ENCODE data around the gene EML3. TPM values are rescaled to one million over a fixed set of nuclear protein-coding genes. Genes with fewer than 3 reads are reported as not detected.

The EML3 gene
- total and polyA plus RNA-seq, 7 experiments from 2014 or later, result 14.6 to 209 (median 169) TPM

DNA sequence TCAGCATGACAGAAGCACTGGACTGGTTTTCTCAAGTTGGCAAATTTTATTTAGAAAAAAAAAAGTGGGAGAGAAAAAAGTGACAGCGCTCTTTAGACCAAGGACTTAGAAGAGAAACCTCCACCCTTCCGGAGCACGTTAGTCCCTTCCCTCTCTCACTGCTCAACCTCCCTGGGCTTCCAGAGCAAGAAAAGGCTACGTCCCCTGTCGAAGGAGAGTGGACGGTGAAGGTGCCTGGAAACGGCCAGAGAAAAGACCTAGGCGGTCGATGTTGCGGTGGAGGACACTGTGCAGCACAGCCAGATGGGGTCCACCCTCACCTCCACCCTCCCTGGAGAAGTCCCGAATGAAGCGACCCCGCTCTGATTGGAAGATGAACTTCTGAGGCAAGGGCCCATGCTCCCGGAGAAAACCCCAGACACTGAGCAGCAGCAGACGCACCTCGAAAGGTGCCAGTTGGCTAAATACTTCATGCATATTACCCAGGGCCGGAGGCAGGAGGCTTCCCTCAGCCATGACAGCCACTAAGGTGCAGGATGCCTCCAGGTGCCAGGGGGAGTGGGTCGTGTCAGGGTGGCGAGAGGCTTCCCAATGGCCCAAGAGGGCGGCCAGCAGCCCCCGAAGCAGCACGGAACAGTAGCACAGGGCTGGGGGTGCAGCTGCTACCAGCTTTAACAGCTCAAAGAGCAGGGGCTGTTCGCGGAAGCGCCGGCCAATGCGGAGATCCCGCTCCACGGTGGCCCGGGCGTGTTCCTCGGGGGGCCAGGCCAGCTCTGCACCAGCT is 34.4 kb upstream of the EML3 start:
- CTCF ChIA-PET, result interaction anchor here (1.0 to 2.2 kb wide), 3 partner anchors 8 to 34 kb away, joined by 4 to 6 read pairs (median 5); partner anchors contain the start of genes EML3 and ROM1
- Mint-ChIP-seq H3K36me3 (peaks cover 0 to 21% (median 0%) of the 10 kb centered on the region in 5 donors), H3K27ac (peak overlapping the region; percentile 92 to 98 (median 96)), H3K27me3 (no peaks in the 10 kb centered on the region), H3K9me3 (no peaks in the 10 kb centered on the region), H3K4me3 (peak overlapping the region; percentile 94 to 99 (median 98)), H3K4me1 (peaks cover 6 to 44% (median 36%) of the 10 kb centered on the region in 7 donors)
- DNase-seq (no peak), ATAC-seq (no peak)
- Histone ChIP-seq H3K4me3 (ENCODE audit: low read length) (peak overlapping the region; percentile 84), H3K36me3 (ENCODE audit: control insufficient read depth in 2 of 3, insufficient read depth in 3 of 3, low read length in 3 of 3) (peaks cover 0 to 37% (median 4%) of the 10 kb centered on the region in 3 experiments), H3K27ac (ENCODE audit: low read depth, low read length) (peak overlapping the region; percentile 97), H3K4me1 (ENCODE audit: control insufficient read depth in 2 of 2, insufficient read depth in 2 of 2, low read length in 2 of 2) (peaks cover 13 to 28% of the 10 kb centered on the region in 2 donors), H3K9me3 (ENCODE audit: control insufficient read depth in 2 of 3, low read length in 3 of 3) (no peaks in the 10 kb centered on the region), H3K27me3 (ENCODE audit: control insufficient read depth in 2 of 2, insufficient read depth in 2 of 2, low read length in 2 of 2) (no peaks in the 10 kb centered on the region)
- intact Hi-C loops (cut with micrococcal nuclease), result loop anchor here (1.0 to 2.0 kb wide), 11 partner anchors 18 to 80 kb away; partner anchors contain the start of genes C11orf98 (in 2 of the 2), CSKMT (in 2 of the 2), EML3 (in 2 of the 2) and HNRNPUL2 (in 2 of the 2)
- POLR2A ChIA-PET, result interaction anchor here (0.6 to 21.6 kb wide), 22 partner anchors 8 to 209 kb away, joined by 3 to 332 read pairs (median 6); partner anchors contain the start of genes B3GAT3, BSCL2, C11orf98 and CSKMT

DNA sequence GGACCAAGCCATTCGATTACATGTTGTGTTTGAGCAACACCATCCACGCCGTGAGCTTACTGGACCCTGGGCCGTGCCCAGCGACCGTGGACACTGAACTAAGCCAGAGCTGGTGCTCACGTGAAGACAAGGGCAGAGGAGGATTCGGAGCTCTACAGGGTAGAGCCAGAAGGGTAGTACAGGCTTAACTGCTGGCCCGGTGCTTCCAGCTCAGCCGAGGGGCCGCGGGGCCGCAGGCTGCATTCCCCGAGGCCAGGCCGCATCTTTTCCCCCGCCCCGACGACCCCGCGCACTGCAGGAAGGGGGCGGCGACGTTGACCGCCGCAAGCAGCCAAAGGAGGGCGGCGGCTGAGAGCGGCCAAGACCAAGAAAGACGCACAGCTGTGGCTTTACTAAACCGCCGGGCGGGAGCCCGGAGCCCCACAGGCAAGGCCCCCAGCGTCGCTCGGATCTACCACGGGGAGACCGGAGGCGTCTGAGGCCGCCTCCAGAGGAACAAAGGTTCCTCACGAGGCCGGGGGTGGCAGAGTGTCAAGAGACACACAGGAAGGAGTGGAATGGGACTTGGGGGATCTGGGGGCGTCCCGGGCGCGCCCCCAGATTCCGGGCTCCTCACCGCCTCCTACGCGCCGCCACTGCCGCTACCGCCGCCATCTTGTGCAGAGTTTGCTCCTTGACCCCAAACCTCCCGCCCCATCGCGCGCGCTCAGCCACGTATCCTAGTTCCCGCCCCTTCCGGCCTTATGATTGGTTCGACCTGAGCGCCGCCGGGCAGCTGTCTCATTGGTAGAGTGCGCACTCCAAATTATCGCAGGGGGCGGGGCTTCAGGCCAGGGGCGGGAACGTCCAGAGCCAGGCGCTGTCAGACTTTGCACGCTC is 33.6 kb upstream of the EML3 start, which contains the start of gene GANAB:
TSS of gene GANAB (minus strand) at position 668 of the 879 bp plus-strand sequence. CDS start at position 654, 14 bp downstream.
- DNase-seq, result peak; percentile 89 to 99 (median 97)
- ATAC-seq, result peak; percentile 99
- peak within 1 kb of the TSS; percentile 92 to 98 (median 96) for H3K27ac Mint-ChIP-seq
- no peaks in the 10 kb centered on the region for H3K27me3 Mint-ChIP-seq
- peak within 1 kb of the TSS; percentile 94 to 99 (median 98) for H3K4me3 Mint-ChIP-seq
- Histone ChIP-seq H3K9me3 (ENCODE audit: control insufficient read depth in 2 of 3, low read length in 3 of 3) (no peaks in the 10 kb centered on the region), H3K4me1 (ENCODE audit: control insufficient read depth in 2 of 2, insufficient read depth in 2 of 2, low read length in 2 of 2) (peaks cover 6 to 25% of the 10 kb centered on the region in 2 donors), H3K27ac (ENCODE audit: low read depth, low read length) (peak within 1 kb of the TSS; percentile 97), H3K4me3 (ENCODE audit: low read length) (peak within 1 kb of the TSS; percentile 84), H3K36me3 (ENCODE audit: control insufficient read depth in 2 of 3, insufficient read depth in 3 of 3, low read length in 3 of 3) (peaks cover 0 to 37% (median 4%) of the 10 kb centered on the region in 3 experiments), H3K27me3 (ENCODE audit: control insufficient read depth in 2 of 2, insufficient read depth in 2 of 2, low read length in 2 of 2) (no peaks in the 10 kb centered on the region)
- peaks cover 0 to 21% (median 0%) of the 10 kb centered on the region in 5 donors for H3K36me3 Mint-ChIP-seq
- intact Hi-C loops (cut with micrococcal nuclease), result loop anchor here (1.0 to 2.0 kb wide), 12 partner anchors 7 to 81 kb away; partner anchors contain the start of genes C11orf98 (in 2 of the 2), CSKMT (in 2 of the 2), EML3 (in 2 of the 2) and HNRNPUL2 (in 2 of the 2)
- peaks cover 6 to 44% (median 37%) of the 10 kb centered on the region in 7 donors for H3K4me1 Mint-ChIP-seq
- ChIA-PET CTCF (interaction anchor here (0.7 to 1.0 kb wide), 3 partner anchors 9 to 23 kb away, joined by 3 to 4 read pairs (median 3); partner anchors contain the start of genes C11orf98 and CSKMT), POLR2A (interaction anchor here (0.6 to 21.6 kb wide), 27 partner anchors 9 to 1621 kb away, joined by 3 to 332 read pairs (median 5); partner anchors contain the start of genes B3GAT3, BSCL2, C11orf98 and CSKMT)
- no peaks in the 10 kb centered on the region for H3K9me3 Mint-ChIP-seq

DNA sequence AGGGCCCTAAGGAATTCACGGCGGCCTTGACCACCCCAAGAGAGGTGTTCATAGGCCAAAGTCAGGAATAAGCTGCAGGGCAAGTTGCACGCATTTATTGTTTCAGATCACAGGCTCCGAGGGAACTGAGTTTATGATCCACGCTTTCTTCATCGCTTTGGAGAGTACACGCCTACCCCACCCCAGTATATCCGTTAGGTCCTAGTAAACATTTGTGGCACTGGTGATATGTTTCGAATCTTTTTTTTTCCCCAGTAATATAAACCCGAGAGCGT is 33.0 kb upstream of the EML3 start:
- H3K27me3 ChIP-seq (ENCODE audit: control insufficient read depth in 2 of 2, insufficient read depth in 2 of 2, low read length in 2 of 2), result no peaks in the 10 kb centered on the region
- Mint-ChIP-seq H3K27me3 (no peaks in the 10 kb centered on the region), H3K36me3 (peaks cover 0 to 23% (median 4%) of the 10 kb centered on the region in 5 donors), H3K27ac (peak overlapping the region; percentile 92 to 98 (median 96)), H3K9me3 (peaks cover 0 to 2% (median 0%) of the 10 kb centered on the region in 11 donors), H3K4me3 (peak overlapping the region; percentile 94 to 99 (median 98)), H3K4me1 (peaks cover 10 to 46% (median 40%) of the 10 kb centered on the region in 7 donors)
- ATAC-seq (no peak), DNase-seq (peak in 1 of 9 donors; percentile 23)
- ChIA-PET POLR2A (interaction anchor here (0.6 to 21.6 kb wide), 21 partner anchors 9 to 1622 kb away, joined by 3 to 332 read pairs (median 7); partner anchors contain the start of genes B3GAT3, BSCL2, C11orf98 and CSKMT), CTCF (interaction anchor here (0.7 to 0.8 kb wide), 3 partner anchors 19 to 211 kb away, joined by 3 read pairs; partner anchors contain the start of genes C11orf98 and CSKMT)
- peaks cover 0 to 37% (median 4%) of the 10 kb centered on the region in 3 experiments for H3K36me3 ChIP-seq (ENCODE audit: control insufficient read depth in 2 of 3, insufficient read depth in 3 of 3, low read length in 3 of 3)
- H3K4me3 ChIP-seq (ENCODE audit: low read length), result peak overlapping the region; percentile 84
- H3K4me1 ChIP-seq (ENCODE audit: control insufficient read depth in 2 of 2, insufficient read depth in 2 of 2, low read length in 2 of 2), result peaks cover 6 to 30% of the 10 kb centered on the region in 2 donors
- intact Hi-C loops (cut with micrococcal nuclease), result loop anchor here in 1 of 2 donors (1.0 kb wide), 1 partner anchor 8 kb away; the partner anchor contains the start of gene INTS5
- peak overlapping the region; percentile 97 for H3K27ac ChIP-seq (ENCODE audit: low read depth, low read length)
- H3K9me3 ChIP-seq (ENCODE audit: control insufficient read depth in 2 of 3, low read length in 3 of 3), result no peaks in the 10 kb centered on the region

DNA sequence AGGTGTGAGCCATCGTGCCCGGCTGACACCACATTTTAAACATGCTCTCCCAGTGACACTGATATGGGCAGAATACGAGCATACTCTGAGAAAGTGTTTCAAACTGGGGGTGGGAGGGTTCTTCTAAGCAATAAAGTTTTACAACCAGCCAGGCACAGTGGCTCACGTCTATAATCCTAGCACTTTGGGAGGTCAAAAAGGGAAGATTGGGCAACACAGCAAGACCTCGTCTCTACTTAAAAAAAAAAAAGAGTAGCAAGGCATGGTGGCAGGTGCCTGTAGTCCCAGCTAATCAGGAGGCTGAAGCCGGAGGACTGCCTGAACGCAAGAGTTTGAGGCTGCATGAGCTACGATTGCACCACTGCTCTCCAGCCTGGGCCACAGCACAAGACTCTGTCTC is 31.6 kb upstream of the EML3 start:
- Mint-ChIP-seq H3K4me1 (peaks cover 18 to 54% (median 45%) of the 10 kb centered on the region in 7 donors), H3K27ac (peak overlapping the region in 6 of 9 donors; percentile 42 to 75 (median 62)), H3K36me3 (peaks cover 4 to 28% (median 10%) of the 10 kb centered on the region in 5 donors), H3K9me3 (peaks cover 0 to 4% (median 0%) of the 10 kb centered on the region in 11 donors), H3K27me3 (no peaks in the 10 kb centered on the region), H3K4me3 (peak overlapping the region; percentile 7 to 99 (median 52))
- CTCF ChIA-PET, result interaction anchor here (0.6 kb wide), 1 partner anchor 102 kb away, joined by 3 read pairs; no protein-coding TSS in a partner anchor
- ATAC-seq (no peak), DNase-seq (no peak)
- POLR2A ChIA-PET, result interaction anchor here (0.6 to 21.6 kb wide), 15 partner anchors 9 to 1627 kb away, joined by 3 to 332 read pairs (median 7); partner anchors contain the start of genes B3GAT3, BSCL2, C11orf98 and CSKMT
- intact Hi-C loops (cut with micrococcal nuclease), result no loop called here
- Histone ChIP-seq H3K36me3 (ENCODE audit: control insufficient read depth in 2 of 3, insufficient read depth in 3 of 3, low read length in 3 of 3) (peaks cover 4 to 33% (median 5%) of the 10 kb centered on the region in 3 experiments), H3K27ac (ENCODE audit: low read depth, low read length) (no peak overlapping the region), H3K9me3 (ENCODE audit: control insufficient read depth in 2 of 3, low read length in 3 of 3) (no peaks in the 10 kb centered on the region), H3K4me3 (ENCODE audit: low read length) (no peak overlapping the region), H3K27me3 (ENCODE audit: control insufficient read depth in 2 of 2, insufficient read depth in 2 of 2, low read length in 2 of 2) (no peaks in the 10 kb centered on the region), H3K4me1 (ENCODE audit: control insufficient read depth in 2 of 2, insufficient read depth in 2 of 2, low read length in 2 of 2) (peaks cover 10 to 41% of the 10 kb centered on the region in 2 donors)

DNA sequence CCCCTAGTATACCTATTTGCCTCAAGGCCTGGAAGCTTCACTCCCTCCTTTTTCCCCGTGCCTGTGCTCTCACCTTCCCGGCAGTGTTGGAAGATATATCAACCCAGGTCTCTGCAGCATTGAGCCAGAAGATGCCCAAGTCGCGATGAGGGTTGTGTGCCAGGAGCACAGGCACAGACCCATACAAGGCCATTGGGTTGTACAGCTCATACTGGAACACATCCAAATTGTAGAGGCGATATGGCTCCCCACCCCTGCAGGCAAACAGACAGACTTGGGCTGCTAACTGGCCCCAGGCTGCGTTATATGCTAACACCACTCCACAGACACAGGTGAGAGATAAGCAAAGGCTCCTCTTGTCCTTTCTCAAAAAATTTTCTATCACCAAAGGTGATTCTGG is 19.9 kb upstream of the EML3 start:
- peaks cover 14 to 68% (median 45%) of the 10 kb centered on the region in 5 donors for H3K36me3 Mint-ChIP-seq
- no peak for ATAC-seq
- peak overlapping the region in 8 of 9 donors; percentile 46 to 87 (median 64) for H3K27ac Mint-ChIP-seq
- Histone ChIP-seq H3K36me3 (ENCODE audit: control insufficient read depth in 2 of 3, insufficient read depth in 3 of 3, low read length in 3 of 3) (peaks cover 27 to 79% (median 55%) of the 10 kb centered on the region in 3 experiments), H3K27ac (ENCODE audit: low read depth, low read length) (peak overlapping the region; percentile 42), H3K4me3 (ENCODE audit: low read length) (no peak overlapping the region), H3K4me1 (ENCODE audit: control insufficient read depth in 2 of 2, insufficient read depth in 2 of 2, low read length in 2 of 2) (peaks cover 0 to 14% of the 10 kb centered on the region in 2 donors), H3K27me3 (ENCODE audit: control insufficient read depth in 2 of 2, insufficient read depth in 2 of 2, low read length in 2 of 2) (no peaks in the 10 kb centered on the region), H3K9me3 (ENCODE audit: control insufficient read depth in 2 of 3, low read length in 3 of 3) (no peaks in the 10 kb centered on the region)
- peaks cover 0 to 1% (median 0%) of the 10 kb centered on the region in 11 donors for H3K9me3 Mint-ChIP-seq
- H3K4me3 Mint-ChIP-seq, result no peak overlapping the region
- no peak for DNase-seq
- H3K27me3 Mint-ChIP-seq, result no peaks in the 10 kb centered on the region
- H3K4me1 Mint-ChIP-seq, result peaks cover 16 to 41% (median 28%) of the 10 kb centered on the region in 7 donors
- intact Hi-C loops (cut with micrococcal nuclease), result no loop called here
- ChIA-PET POLR2A (interaction anchor here (1.0 to 21.6 kb wide), 5 partner anchors 14 to 209 kb away, joined by 3 to 332 read pairs (median 4); partner anchors contain the start of genes C11orf98, CSKMT, GANAB and INTS5), CTCF (no interaction called here)
